T-helper 1 cell treated with Interleukin-12 subunit alpha and Interleukin-12 subunit beta and Interleukin-4 antibody, amounts not matched to agents 30 ng/mL and 1 ng/mL, for 36 hours (primary cell): ENCODE data around the gene UNC13A. TPM values are rescaled to one million over a fixed set of nuclear protein-coding genes. Genes with fewer than 3 reads are reported as not detected.

ENCODE experiments used
- intact Hi-C: fragments of 100-400 bp; cut with micrococcal nuclease; formaldehyde crosslinking; loops from one replicate; pipeline ENCODE4 v1.15.1; 2024
- total RNA-seq: library from RNA; stranded (reverse); gene quantifications from 2 replicates; pipeline ENCODE4 v1.2.3, GENCODE V29; 2022

UNC13A gene
- total RNA-seq, 1 donor from 2014 or later, result 0.27 TPM

GRCh38 chr19:17673937-17674799, 14.0 kb downstream of the UNC13A start:
- intact Hi-C loops, result no loop called here

GRCh38 chr19:17671906-17672305, 16.2 kb downstream of the UNC13A start:
- intact Hi-C loops, result no loop called here

DNA sequence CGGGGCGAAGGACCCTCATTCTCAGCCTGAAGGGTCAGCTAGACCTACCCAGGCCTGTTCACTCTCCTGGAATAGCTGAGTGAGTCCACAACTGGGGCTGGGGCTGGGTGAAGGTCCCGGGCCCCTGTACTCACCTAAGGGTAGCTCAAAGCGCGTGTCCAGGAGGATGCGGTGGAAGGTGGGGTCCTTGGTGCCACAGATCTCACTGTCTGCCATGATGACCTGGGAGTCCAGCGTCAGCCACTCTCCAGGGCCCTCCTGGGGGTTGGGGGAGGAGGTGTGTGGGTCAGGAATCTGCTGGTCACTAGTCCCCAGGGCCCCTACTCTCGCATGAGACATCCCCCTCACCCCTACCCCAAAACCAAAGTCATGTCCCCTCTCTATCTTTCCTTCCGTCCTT, 18.7 kb downstream of the UNC13A start:
- intact Hi-C loops, result no loop called here

DNA sequence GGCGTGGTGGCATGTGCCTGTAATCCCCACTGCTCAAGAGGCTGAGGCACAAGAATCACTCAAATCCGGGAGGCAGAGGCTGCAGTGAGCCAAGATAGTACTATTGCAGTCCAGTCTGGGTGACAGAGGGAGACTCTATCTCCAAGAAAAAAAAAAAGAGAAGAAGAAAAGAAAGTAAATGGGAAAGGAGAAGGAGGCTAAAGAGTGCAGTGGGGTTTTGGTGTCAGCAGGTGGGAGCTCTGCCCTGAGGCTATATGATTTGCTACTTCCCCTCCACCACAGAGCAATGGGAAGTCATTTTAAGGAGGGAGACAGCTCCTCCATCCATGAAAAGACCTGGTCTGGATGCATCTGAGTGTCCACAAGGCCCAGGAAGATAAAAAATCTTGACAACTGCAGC, 23.1 kb downstream of the UNC13A start:
- intact Hi-C loops, result no loop called here

DNA sequence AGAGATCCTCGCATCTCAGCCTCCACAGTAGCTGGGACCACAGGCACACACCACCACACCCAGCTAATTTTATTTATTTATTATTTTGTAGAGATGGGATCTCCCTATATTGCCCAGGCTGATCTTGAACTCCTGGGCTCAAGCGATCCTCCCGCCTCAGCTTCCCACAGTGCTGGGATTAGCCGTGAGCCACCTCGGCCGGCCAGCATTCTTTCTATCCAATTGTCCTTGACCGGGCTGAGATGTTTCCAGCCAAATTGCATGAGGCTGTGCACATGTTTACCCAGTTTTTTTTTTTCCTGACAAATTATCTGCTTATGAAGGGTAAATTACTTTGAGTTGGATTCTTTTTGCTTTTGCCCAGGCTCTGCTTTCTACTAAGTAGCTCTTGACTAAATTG, 28.2 kb downstream of the UNC13A start:
- intact Hi-C loops, result no loop called here

DNA sequence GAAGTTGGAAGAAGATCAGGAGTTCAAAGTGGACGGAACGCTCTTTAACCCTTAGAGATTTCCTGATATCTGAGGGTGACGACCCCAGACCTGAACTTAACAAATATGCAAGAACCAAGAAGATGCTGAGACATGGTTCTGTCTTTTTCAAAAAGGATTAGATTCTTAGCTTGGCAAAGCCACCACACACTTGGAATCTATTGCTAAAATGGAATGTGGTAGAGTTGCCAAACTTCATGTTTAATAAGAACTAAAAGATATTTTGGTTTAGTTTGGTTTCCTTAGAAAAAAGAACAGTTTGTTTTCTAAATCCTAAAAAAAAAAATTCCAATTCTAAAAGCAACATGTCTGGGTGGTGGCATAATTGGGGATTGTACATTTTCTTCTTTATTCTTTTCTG, 29.5 kb downstream of the UNC13A start:
- intact Hi-C loops, result no loop called here

DNA sequence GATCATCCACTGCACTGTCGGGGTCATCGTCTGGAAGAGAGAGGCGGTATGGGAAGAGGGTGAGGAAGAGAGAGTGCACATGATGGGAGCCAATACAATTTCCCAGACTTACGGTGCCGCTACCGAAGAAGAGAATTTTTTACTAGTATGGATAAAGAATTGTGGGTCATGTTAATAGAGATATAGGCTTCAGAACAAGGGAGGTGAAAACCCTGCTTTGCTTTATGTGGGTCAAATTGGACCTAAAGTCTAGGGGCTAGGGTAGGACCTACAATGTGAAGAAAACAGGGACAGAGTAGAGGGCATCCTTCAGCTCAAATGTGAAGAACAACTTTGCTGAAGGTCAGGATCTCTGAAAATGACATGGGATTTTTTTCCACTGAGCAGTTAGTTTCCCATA, 29.9 kb downstream of the UNC13A start:
- intact Hi-C loops, result no loop called here

DNA sequence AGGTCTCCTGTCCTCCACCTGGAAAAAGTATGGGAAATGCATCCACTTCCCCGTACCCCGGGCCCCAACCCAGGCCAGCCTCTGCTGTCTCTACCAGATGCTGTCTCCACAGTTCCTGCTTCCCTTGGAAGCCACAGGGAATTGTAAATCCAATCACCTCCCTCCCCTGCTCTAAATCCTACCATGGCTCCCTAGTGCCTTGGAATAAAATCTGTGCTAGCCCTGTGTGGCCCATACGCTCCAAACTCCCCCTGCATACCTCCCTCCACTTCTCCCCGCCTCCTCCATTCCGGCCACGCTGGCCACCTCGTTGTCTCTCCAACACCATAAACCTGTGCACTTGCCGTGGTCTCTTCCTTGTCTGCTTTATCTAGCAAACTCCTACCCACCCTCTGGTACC, 31.2 kb downstream of the UNC13A start:
- intact Hi-C loops, result no loop called here

- intact Hi-C loops, result no loop called here
These were observed 32.2 kb downstream of the UNC13A start for GRCh38 chr19:17655751-17656472.

- intact Hi-C loops, result no loop called here
These were observed 33.2 kb downstream of the UNC13A start for GRCh38 chr19:17654993-17655392.

GRCh38 chr19:17652627-17653026, 35.5 kb downstream of the UNC13A start:
- intact Hi-C loops, result no loop called here

DNA sequence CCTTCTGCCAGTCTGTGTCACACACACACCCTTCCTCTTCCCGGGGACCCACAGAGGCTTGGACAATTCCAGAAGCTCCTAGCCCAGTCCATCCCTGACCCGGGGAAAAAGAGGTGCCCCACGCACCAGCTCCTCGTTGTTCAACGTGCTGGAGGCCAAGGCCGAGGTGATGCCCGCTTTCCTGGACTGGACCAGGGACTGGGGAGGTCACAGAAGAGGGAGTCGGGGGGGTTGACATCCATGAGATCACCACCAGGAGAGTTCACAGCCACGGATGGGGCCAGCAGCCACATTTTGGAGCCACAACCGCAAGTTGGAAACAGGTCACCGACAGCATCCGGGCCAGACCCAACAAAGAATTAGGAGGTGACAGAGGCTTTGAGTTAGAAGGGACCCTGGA, 39.4 kb downstream of the UNC13A start:
- intact Hi-C loops, result no loop called here

DNA sequence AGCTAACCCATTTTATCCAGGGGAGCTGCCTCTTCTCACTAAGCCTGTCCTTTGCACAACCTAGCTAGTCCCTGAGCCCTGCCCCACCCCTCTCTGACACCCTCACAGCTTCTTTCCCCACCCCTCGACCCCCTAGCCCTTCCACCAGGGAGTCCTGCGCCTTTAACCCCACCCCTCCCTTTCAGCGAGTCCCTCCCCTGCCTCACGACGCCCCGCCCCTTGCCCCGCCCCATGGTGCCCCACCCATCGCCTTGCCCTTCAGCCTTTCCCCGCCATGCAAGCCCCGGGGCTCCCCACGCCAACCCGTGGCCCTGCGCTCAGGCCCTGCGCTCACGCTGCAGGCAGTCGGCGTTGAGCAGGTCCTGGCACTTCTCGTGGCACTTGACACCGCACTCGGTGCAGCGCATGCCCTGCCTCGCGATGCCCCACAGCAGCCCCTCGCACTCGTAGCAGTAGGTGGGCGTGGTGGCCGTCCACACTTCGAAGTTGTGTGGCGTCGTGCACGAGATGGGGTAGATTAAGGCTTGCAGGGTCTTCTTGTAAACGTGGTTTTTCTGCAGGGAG, 40.0 kb downstream of the UNC13A start:
- intact Hi-C loops, result no loop called here

DNA sequence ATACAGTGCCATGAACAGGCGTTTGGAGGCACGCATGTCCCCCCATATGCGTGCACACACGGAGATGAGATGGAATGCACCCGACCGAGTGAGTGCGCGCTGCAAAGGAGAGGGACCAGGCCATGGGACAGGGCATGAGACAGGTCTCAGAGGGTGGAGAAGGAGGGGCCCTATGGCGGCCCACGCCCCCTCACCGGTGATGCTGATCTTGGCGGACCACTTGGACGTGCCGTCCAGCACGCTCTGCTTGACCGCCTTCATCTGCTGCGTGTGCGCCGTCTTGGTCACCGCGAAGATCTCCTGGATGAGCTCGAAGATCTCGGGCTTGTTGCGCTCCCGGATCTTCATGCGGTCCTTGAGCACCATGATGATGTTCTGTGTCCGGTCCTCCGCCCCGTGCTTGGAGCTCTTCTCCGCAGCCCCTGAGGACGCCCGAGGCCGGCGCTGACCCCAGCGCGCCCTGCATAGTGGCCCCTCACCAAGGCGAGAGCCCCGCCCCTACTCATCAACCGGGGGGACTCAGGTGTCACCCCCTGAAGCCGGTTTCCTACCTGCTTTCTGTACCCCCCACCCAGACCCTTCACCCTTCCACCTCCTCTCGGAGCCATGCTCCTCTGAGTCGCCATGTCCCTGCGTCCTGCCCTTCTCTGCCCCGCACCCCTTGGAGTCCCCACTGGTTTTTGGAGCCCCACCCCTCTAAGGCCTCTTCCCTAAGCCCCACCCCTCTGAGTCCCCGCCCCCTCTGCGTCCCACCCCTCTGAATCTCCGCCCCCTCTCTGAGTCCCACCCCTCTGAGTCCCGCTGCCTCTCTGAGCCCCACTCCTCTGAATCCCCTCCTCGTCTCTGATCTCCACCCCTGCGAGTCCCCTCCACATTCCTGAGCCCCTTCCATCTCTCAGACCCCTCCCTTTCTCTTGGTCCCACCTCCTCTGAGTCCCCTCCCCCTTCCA, 40.8 kb downstream of the UNC13A start:
- intact Hi-C loops, result no loop called here

- intact Hi-C loops, result no loop called here
These were observed 41.7 kb downstream of the UNC13A start for GRCh38 chr19:17646441-17646840.

DNA sequence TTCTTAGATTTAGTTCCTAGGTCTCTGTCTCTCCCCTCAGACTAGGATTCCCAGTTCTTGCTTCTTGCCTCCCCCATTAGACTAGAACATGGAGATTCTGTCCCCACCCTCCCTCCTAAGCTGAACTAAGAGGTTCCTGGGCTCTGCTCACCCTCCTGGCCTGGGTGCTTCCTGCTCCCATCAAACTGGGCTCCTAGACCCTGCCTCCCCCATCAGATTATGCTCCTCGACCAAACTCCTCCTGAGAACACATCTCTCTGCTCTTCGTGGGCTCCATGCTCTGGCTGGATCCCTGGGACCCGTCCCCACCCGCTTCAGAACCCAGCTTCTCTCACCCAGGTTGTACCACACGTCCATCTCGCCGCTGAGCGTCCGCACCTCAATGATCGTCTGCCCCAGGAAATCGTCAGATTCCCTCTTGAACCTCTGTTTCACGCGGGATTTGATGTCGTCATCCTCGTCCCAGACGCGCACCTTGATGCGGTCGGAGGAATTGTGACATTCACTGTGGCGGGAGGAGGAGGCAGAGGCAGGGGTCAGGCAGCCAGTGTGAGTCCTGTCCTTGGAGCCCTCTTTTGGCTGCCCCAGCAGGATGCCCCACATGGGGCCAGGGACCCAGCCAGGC, 42.7 kb downstream of the UNC13A start:
- intact Hi-C loops, result no loop called here

GRCh38 chr19:17642656-17643055, 45.5 kb downstream of the UNC13A start:
- intact Hi-C loops, result no loop called here

DNA sequence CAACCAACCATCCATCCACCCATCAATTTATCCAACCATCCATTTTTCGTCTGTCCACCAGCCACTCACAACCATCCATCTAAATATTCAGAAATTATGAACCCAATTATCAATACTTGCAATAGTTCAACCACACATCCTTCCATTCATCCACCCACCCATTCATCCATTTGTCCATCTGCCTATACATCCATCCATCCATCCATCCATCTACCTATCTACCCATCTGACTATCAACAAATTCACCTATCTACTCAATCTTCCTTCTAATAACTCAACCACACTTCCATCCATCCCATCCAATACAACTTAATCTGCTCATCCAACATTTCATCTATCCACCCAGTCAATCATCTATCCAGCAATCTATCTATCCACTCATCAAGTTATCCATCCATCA, 46.3 kb downstream of the UNC13A start:
- intact Hi-C loops, result no loop called here

DNA sequence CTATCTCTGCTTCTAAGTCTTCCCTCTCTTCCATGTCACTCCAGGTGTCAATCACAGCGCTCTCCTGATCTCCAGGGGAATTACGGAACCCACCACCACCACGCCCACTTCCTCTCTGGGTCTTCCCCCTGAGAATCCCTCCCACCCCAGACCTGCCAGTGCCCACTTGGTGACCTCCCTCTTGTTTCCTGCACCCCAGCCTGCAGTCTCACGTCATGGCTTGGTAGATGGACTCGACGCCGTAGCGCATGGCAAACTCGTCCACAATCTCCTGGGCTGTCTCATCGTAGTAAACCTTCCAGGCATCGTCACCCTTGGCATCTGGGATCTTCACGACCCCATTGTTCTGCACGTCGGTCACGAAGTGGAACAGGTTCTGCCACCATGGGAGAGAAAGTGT, 47.0 kb downstream of the UNC13A start:
- intact Hi-C loops, result no loop called here

- intact Hi-C loops, result no loop called here
These were observed 54.5 kb downstream of the UNC13A start for GRCh38 chr19:17633700-17634099.

DNA sequence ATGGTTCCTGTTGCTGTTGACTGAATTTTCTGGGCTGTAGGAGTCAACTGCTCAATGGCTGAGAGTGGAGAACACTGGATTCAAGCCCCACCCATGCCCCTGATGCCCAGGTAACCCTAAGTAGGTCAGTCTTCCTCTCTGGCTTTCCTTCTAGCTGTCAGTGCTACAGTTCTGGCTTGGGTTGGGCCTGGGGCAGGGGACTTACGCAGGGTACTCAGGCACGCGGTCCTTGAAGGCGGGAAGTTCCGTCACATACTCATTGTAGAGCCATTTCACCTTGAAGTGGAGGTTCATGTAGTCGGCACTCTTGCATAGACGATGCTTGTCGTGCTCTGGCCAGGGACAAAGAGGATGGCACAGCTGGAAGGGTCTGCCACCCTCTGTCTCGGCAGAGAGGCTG, 55.6 kb downstream of the UNC13A start:
- intact Hi-C loops, result no loop called here
